ENCODE results near the gene ARPP21.

DNA sequence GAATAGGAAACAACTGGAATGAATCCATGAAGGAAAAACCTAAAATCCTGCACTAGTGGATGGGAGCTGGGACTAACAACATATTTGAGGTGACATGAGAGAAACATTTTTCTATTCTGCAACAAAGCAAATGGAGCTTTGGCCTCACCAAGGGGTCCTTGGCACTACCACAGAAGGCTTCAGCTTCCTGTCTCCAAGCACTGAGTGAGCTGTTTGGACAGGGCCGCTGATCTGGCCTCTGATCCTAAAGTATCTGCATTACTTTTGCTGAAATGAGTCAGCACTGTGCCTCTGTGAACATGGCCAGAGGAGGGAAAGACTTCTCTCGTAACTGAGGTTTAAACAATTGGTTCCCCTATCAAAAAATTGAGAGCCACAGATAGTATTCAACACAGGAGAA, 9.0 kb downstream of the ARPP21 start:
- TF ChIP-seq POLR2A (IDR thresholded peaks at IDR 0.05; ENCODE audit: low read length) (no peak), GATA1 (IDR thresholded peaks at IDR 0.05; ENCODE audit: low read depth, low read length) (no peak)
